ENCODE data around the gene ZNF500.
"Not testable (repeated sequence)": the region's sequence is repeated elsewhere in the genome, so short reads cannot be mapped to it uniquely, and the experiment has no call there.

The ZNF500 gene

DNA sequence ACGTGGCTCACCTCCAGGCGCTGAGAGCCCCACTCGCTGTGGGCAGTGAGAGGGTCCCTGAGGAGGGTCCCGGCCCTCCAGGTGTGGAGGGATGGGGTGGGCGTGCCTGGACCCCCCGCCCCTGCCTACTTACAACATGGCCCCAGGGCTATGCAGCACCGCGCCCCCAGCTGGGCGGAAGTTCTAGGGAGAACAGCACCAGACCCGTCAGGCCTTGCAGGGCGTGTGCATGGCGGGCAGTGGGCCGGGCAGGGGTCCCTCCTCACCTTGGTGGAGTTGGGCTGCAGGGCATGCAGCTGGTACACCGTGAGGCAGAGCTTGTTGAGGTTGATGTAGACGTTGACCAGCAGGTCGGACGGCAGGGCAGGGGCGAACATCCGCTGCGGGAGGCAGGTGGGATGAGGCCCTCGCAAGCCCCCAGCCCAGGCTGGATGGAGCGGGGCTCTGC, 30.9 kb upstream of the ZNF500 start:
- no peak for DNase-seq

DNA sequence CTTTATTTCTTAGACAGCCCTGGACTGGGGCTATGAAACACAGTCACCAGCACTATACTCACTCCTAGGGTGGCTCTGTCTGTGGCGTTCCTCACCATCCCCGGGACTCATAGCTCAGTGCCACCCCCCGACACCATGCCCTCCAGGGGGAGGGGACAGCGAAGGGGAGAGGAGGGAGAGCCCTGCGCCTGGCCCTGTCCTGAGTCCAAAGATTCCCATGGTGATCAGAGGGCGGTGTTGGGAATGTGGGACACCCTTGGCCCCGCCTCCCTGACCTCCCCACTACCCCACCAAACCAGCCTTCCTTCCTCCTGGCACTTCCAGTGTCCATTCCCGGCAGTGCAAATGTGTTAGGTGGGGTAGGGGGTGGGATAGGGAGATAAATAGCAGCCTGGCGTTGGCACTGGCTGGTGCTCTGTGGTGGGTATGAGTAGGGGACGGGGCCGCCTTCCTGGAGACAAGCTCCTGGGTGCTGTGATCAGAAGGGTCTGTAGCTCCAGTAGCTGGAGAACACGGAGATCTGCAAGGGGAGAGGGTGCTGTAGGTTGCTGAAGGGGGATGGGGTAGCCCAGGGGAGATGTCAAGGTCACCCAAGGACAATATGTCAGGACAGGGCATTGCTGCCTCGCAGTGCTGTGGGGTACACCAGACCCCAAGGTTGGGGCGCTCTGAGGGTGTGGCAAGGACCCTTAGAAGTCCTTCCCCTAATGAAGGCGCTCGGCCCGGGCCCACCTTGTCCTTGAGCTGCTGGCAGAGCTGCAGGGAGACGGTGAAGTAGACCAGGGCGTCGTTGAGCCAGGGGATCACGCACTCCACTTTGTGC, 30.2 kb upstream of the ZNF500 start:
- DNase-seq: no peak

GRCh38 chr16:4795828-4796572, 29.0 kb upstream of the ZNF500 start:
- DNase-seq: no peak

DNA sequence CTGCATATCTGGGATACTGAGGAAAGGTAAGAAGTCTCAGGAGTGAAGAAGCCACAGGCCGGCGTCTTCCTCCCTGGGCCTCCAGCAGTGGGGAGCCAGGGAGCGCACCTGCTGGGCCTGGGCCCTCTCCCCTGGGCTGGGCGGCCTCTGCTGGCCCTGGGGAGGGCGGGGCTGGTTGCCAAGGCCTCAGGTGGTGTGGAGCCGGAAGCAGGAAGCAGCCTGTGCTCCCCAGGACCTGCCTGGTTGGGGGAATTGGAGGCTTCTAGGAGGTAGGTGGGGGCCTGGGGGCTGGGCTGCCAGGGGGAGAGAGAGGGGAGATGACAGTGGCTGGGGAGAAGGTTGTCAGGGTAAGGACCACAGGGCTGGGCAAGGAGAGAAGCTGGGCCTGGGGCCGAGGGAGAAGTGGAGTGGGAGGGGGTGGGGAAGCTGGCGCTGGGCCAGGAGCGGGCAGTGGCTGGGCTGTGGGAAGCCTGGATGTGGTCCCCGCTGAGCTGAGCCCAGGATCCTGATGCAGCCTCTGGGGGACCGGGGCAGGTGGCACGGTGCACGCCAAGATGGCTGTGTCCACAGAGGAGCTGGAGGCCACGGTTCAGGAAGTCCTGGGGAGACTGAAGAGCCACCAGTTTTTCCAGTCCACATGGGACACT, 28.3 kb upstream of the ZNF500 start, which contains the start of gene SMIM22:
Gene SMIM22, plus strand, starts transcription at position 189 of the 647 bp plus-strand sequence. Its CDS starts 366 bp downstream, at position 555.
- no peak for DNase-seq

DNA sequence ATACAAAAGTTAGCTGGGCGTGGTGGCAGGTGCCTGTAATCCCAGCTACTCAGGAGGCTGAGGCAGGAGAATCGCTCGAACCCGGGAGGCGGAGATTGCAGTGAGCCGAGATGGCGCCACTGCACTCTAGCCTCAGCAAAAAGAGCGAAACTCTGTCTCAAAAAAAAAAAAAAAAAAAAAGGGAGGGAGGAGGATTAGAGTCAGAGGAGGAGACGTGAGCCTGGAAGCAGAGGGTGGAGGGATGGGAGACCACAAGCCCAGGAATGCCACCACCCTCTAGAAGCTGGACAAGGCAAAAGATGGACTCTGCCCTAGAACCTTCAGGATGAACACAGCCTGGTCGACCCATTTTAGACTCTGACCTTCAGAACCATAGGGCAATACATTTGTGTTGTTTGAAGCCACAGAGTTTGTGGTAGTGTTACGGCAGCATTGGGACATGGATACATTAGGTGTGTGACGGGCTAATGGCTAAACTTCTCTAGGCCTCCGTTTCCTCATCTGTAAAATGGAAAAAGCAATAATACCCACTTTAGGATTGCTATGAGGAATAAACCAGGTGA, 26.1 kb upstream of the ZNF500 start:
- no peak for DNase-seq

- no peak for DNase-seq
These were observed 23.9 kb upstream of the ZNF500 start for GRCh38 chr16:4790871-4791270.

DNA sequence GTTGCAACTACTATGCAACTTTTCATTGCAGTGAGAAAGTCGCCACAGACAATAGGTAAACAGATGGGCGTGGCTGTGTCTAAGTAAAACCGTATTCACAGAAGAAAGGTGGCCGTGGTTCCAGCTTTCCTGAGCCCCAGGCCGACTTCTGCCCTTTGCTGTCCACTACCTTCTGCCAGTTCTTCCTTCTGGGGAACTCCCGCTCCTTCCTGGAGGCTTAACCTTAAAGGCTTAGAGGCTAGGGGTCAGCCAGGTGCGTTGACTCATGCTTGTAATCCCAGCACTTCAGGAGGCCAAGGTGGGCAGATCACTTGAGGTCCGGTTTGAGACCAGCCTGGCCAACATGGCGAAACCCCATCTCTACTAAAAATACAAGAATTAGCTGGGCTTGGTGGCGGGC, 23.3 kb upstream of the ZNF500 start:
- DNase-seq: no peak

DNA sequence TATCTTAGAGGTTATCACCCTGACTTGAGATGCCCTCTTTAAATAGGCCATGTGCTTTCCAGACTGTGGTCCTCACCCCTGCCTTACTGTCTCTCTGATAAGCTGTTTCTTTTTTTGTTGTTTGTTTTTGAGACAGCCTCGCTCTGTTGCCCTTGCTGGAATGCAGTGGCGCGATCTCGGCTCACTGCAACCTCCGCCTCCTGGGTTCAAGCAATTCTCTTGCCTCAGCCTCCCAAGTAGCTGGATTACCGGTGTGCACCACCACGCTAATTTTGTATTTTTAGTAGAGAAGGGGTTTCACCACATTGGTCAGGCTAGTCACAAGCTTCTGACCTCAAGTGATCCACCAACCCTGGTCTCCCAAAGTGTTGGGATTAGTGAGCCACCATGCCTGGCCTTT, 21.9 kb upstream of the ZNF500 start:
- DNase-seq: no peak

- DNase-seq: no peak
These were observed 21.5 kb upstream of the ZNF500 start for GRCh38 chr16:4788489-4788889.

GRCh38 chr16:4787627-4788482, 20.9 kb upstream of the ZNF500 start, which contains the start of gene SEPTIN12:
SEPTIN12 (minus strand) TSS chr16:4788345; CDS start chr16:4787645, 700 bp downstream.
- DNase-seq: no peak

GRCh38 chr16:4787068-4787467, 20.1 kb upstream of the ZNF500 start:
- DNase-seq: no peak

- DNase-seq: no peak
These were observed 18.9 kb upstream of the ZNF500 start for GRCh38 chr16:4785758-4786433.

GRCh38 chr16:4784444-4784987, 17.6 kb upstream of the ZNF500 start:
- DNase-seq: not testable (repeated sequence)

DNA sequence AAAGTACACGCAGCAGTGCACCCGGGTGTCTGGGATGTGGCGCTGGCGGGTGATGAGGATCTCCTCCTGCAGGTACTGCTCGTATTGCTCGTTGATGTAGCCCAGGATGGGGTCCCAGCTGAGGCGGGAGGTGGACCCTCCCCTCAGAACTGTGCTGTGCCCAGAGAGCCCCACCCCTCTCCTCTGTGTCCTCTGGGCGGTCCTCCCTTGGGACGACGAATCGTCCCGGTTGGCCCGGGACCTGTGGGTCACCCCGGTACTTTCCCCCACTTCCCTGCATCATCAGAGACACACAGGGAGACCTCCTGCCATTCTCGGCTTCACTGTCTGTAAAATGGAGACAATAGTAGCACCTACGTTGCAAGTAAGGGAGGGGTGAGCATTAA, 17.0 kb upstream of the ZNF500 start:
- no peak for DNase-seq

DNA sequence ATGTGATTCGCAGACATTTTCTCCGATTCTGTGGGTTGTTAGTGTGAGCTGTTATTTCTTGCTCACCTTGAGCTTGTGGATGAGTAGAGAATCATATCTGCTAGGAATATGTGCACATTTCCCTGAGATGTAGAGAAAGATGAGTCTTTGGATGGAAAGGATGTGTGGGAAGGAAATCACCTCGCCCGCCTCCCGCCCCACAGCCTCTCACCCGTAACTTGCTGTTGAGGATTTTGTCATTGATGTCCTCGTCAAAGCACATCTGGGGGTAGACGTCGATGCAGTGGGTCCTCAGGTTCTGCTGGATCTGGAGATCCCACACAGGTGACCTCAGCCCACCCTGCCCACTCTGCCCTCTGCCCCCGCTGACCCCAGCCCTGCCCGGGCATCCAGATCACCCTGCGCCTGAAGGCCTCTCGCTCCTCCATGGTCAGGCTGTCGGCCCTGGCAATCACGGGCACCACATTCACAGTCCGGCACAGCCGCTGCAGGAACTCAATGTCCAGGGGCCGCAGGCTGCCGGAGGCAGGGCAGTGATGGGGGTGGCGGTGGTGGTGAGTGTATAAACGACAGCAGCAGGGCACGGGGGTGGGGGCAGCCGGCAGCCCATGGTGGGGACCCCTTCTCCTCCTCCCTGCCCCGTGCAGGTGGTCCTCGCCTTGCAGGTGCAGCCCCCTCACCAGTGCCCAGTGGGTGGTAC, 16.4 kb upstream of the ZNF500 start:
- no peak for DNase-seq

DNA sequence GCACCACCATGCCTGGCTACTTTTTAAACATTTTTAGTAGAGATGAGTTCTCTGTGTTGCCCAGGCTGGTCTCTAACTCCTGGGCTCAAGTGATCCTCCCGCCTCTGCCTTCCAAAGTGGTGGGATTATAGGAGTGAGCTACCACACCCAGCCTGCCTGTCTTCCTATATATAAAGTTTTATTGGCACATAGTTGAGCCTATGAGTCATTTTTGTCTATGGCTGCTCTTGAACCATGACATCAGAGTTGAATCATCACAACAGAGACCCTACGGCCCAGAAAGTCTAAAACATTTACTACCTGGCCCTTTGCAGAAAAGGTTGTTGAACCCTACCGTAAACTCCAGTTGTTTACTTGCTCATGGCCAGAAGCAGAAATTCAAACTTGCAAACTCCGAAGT, 13.3 kb upstream of the ZNF500 start:
- no peak for DNase-seq

- DNase-seq: no peak
These were observed 11.1 kb upstream of the ZNF500 start for GRCh38 chr16:4778050-4778392.

GRCh38 chr16:4777339-4778049, 10.5 kb upstream of the ZNF500 start:
- no peak for DNase-seq

DNA sequence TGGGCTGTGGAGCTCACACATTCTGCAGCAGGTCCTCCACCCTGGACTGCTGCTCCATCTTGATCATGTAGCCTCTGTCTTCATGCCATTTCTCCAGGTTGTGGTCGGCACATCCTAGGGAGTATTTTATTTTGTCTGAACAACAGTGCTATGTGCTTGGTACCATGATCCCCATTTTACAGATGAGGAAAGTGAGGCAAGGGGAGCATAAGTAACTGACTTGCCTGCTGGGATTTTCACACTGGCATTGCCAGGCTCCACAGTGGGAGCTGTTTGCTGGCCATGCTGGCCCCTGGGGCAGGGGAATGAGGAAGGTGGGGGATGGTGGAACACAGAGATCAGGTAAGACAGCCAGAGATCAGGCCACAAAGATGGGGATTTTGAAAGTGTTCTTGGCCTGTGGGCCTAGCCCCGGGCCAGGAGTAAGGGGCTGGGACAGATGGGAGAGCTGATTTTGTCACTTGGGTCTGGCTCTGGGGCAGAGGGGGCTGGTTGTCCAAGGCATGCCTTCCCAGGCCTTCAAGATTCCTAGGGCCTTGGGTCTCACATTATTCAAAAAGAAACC, 9.3 kb upstream of the ZNF500 start:
- no peak for DNase-seq
